PC-3 (cell line): Measurements from ENCODE around the gene PPFIA1.

Experiments used
- CTCF ChIP-seq: fragments of 300-600 bp; sonication (generic); conservative IDR thresholded peaks from 2 replicates; pipeline ENCODE4 v1.5.1; 2017; ENCODE audit warnings: antibody characterized with exemption, low read depth, mild to moderate bottlenecking, low read length
- EZH2 ChIP-seq: fragments of 300-600 bp; sonication (generic); IDR thresholded peaks from one replicate; pipeline ENCODE4 v1.6.1; 2017; ENCODE audit warnings: antibody characterized with exemption, mild to moderate bottlenecking, low read length; ENCODE audit not compliant: unreplicated experiment

GRCh38 chr11:70314730-70315129 lies 44.2 kb downstream of the PPFIA1 start:
- TF ChIP-seq CTCF (no peak), EZH2 (no peak)
